Transverse colon (tissue), 4 donors: ENCODE results near the gene RIMBP2. TPM values are rescaled to one million over a fixed set of nuclear protein-coding genes. Genes with fewer than 3 reads are reported as not detected.

Experiments
- DNase-seq: peaks from one replicate; pipeline ENCODE4 v3.0.0-alpha.2; 2019
- H3K27ac ChIP-seq, 4 donors: fragments of 200-600 bp; sonication (generic); 2 replicates each; pipeline ENCODE4 v1.5.1; 2016 to 2018; ENCODE audit warnings: inconsistent platforms in 4 of 4
- H3K27me3 ChIP-seq: fragments of 200-600 bp; sonication (generic); 2 replicates; pipeline ENCODE4 v1.5.1; 2017; ENCODE audit warnings: inconsistent platforms
- H3K36me3 ChIP-seq, 4 donors: fragments of 200-600 bp; sonication (generic); 2 replicates each; pipeline ENCODE4 v1.5.1; 2017 to 2019; ENCODE audit warnings: inconsistent platforms in 4 of 4
- H3K4me1 ChIP-seq, 4 donors: fragments of 200-600 bp; sonication (generic); 2 replicates each; pipeline ENCODE4 v1.5.1; 2017 to 2020; ENCODE audit warnings: inconsistent platforms in 4 of 4
- H3K4me3 ChIP-seq, 4 donors: fragments of 200-600 bp; sonication (generic); 1 replicate in 1 of 4; 2 replicates in 3 of 4; pipeline versions ENCODE4 v1.5.1 to v1.6.1; 2017 to 2019; ENCODE audit warnings: inconsistent platforms in 4 of 4
- H3K9me3 ChIP-seq, 2 donors: fragments of 200-600 bp; sonication (generic); 2 replicates each; pipeline ENCODE4 v1.5.1; 2017 to 2019; ENCODE audit warnings: inconsistent platforms in 2 of 2
- EP300 ChIP-seq: sonication (generic); formaldehyde crosslinking; IDR thresholded peaks from one replicate; pipeline ENCODE4 v1.6.1; 2017; ENCODE audit warnings: antibody characterized with exemption, low read depth
- POLR2A ChIP-seq: fragments of 450-650 bp; IDR thresholded peaks from one replicate; pipeline ENCODE4 v1.6.1; 2016; ENCODE audit warnings: antibody characterized with exemption, mild to moderate bottlenecking, moderate library complexity
- POLR2AphosphoS5 ChIP-seq, 3 donors: sonication (generic); formaldehyde crosslinking; IDR thresholded peaks; one replicate each; pipeline ENCODE4 v1.6.1; 2016; ENCODE audit warnings: antibody characterized with exemption in 3 of 3
- WGBS, 2 donors: methylation state at CpG; one replicate each; pipeline ENCODE4 v1.1.5; 2018; ENCODE audit warnings: low coverage in 1 of 2; 5-methylcytosine and 5-hydroxymethylcytosine counted together
- in situ Hi-C, 4 donors: fragments of 200-750 bp; cut with MboI; loops; one replicate each; pipeline versions ENCODE4 v1.15.0 to v1.15.1; 2017; ENCODE audit warnings: low sequenced_read_pairs in 3 of 4, low pct_ligation_motif_present in 1 of 4, low pct_unique_long_range_greater_than_20kb in 1 of 4
- intact Hi-C: fragments of 100-400 bp; cut with DNase I; formaldehyde crosslinking; loops from one replicate; pipeline ENCODE4 v1.15.1; 2023; ENCODE audit warnings: low total_unique reads
- total RNA-seq, 4 donors: library from RNA; depleted of rRNA; stranded (reverse); fragments of >200 nt; gene quantifications; one replicate each; pipeline ENCODE4 v1.1.0, GENCODE V29; 2016
- TF ChIP-seq, protein P1 (sequence below), 5 experiments: fragments of 200-600 bp in 3 of 5; fragments of 450-650 bp in 2 of 5; sonication (generic) in 3 of 5; IDR thresholded peaks; 1 replicate in 2 of 5; 2 replicates in 3 of 5; pipeline ENCODE4 v1.5.1; 2016 to 2017; ENCODE audit warnings: antibody characterized with exemption in 5 of 5, inconsistent platforms in 3 of 5, mild to moderate bottlenecking in 2 of 5, moderate library complexity in 1 of 5

Gene RIMBP2
- total RNA-seq, 4 donors from 2014 or later, result 2.9 to 17.3 (median 4.3) TPM

DNA sequence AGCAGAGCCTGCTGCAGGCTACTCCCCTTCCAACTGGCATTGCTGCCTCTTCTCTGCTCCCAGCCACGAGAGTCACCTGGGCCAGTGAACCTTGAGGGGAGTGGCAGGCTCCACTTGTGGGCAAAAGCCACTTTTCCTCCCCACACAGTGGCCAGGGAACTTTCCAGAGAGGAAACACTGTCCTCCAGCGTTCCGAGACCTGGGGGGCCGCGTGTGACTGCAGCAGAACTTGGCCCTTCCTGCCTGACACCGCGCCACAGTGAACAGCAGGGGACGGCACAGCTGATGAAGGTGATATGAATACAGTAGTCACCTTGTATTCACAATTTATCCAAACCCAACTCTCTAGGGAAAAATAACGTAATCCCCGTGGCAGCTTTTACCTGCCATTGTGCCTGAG lies 263.6 kb downstream of the RIMBP2 start:
- no peaks in the 10 kb centered on the region for H3K4me1 ChIP-seq
- H3K36me3 ChIP-seq, result no peaks in the 10 kb centered on the region
- TF ChIP-seq POLR2A, result no peak
- TF ChIP-seq, protein P1, sequence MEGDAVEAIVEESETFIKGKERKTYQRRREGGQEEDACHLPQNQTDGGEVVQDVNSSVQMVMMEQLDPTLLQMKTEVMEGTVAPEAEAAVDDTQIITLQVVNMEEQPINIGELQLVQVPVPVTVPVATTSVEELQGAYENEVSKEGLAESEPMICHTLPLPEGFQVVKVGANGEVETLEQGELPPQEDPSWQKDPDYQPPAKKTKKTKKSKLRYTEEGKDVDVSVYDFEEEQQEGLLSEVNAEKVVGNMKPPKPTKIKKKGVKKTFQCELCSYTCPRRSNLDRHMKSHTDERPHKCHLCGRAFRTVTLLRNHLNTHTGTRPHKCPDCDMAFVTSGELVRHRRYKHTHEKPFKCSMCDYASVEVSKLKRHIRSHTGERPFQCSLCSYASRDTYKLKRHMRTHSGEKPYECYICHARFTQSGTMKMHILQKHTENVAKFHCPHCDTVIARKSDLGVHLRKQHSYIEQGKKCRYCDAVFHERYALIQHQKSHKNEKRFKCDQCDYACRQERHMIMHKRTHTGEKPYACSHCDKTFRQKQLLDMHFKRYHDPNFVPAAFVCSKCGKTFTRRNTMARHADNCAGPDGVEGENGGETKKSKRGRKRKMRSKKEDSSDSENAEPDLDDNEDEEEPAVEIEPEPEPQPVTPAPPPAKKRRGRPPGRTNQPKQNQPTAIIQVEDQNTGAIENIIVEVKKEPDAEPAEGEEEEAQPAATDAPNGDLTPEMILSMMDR (IDR thresholded peaks at IDR 0.05), result no peak
- no peak for TF ChIP-seq POLR2AphosphoS5 (IDR thresholded peaks at IDR 0.05)
- TF ChIP-seq EP300, result no peak
- no peaks in the 10 kb centered on the region for H3K9me3 ChIP-seq
- no peaks in the 10 kb centered on the region for H3K27me3 ChIP-seq
- DNase-seq, result no peak
- H3K27ac ChIP-seq, result no peak overlapping the region
- intact Hi-C loops (no loop called here), in situ Hi-C loops (no loop called here)
- WGBS, 2 donors, result 90% methylated on average over 2 to 10 of the region's 10 CpGs
- H3K4me3 ChIP-seq, result no peak overlapping the region

DNA sequence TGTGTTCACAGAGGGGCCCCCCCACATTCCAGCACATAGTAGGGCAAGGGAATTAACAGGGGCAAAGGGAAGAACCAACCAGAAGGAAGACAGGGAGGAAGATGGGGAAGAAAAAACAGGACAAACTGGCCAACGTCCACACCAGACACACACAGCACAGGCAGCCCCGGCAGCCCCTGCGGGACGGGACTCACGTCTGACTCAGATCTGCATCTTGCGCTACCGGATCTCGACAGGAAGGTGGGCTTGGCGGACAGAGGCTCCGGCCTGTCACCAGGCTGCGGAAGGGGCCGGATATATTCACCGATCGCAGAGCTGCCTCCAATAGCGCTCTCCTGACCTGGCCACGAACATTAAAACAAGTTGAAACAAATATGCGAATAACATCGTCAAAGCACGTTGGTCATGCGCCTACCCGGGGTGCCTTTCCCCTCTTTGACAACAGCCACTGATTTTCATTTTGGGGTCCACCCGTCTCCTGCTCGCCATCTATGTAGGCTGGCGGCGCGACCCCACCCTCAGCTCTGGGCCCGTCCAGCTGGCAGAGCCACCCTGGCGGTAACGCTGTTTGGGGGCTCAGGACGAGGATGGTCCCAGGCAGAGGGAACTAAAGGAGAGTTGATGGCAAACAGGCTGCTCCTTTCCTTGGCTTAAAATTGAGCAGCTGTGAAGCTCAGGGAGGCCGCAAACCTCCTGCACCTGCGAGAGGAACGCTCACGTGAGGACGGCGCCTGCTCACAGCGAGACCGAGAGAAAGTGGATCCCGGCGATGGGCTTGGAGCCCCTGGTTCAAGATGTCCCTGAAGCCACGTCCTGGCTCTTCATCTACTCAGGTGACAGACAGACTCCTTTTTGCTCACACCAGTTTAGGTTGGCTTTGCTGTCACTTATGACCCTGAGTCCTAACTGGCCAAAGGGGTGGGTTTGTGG lies 264.8 kb downstream of the RIMBP2 start:
- in situ Hi-C loops (no loop called here), intact Hi-C loops (no loop called here)
- H3K4me3 ChIP-seq, result no peak overlapping the region
- WGBS, 2 donors, result 88 to 97% methylated on average over 12 to 41 of the region's 41 CpGs
- H3K27ac ChIP-seq, result no peak overlapping the region
- H3K36me3 ChIP-seq, result no peaks in the 10 kb centered on the region
- TF ChIP-seq POLR2A (no peak), POLR2AphosphoS5 (IDR thresholded peaks at IDR 0.05) (no peak), EP300 (no peak)
- TF ChIP-seq, protein P1 (IDR thresholded peaks at IDR 0.05), result no peak
- H3K9me3 ChIP-seq, result no peaks in the 10 kb centered on the region
- no peaks in the 10 kb centered on the region for H3K27me3 ChIP-seq
- DNase-seq, result no peak
- no peaks in the 10 kb centered on the region for H3K4me1 ChIP-seq

DNA sequence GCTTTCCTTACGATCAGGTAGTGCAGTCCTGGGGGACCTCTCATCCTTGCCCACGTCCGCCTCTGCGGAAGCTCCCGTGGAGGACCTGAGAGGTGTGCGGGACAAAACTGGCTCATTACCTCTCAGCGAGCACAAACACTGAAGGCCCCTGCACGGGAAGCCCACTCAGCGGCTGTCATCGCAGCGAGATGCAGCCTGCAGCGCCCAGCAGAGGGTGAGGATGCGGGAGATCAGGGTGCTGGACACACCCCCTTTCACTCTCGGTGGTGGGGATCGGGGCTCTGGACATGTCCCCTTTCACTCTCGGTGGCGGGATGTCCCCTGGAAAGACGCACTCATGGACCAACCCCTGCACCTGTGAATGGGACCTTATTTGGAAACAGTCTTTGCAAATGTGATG lies 266.8 kb downstream of the RIMBP2 start:
- WGBS, 2 donors, result 89% methylated on average over 17 of the region's 18 CpGs; no CpG with 5 or more reads in 1 of the 2 donors
- H3K4me3 ChIP-seq, result no peak overlapping the region
- in situ Hi-C loops, result no loop called here

More for the DNA sequence above, 266.8 kb downstream of the RIMBP2 start:
- DNase-seq, result no peak
- H3K27ac ChIP-seq, result no peak overlapping the region
- H3K27me3 ChIP-seq, result no peaks in the 10 kb centered on the region
- H3K4me1 ChIP-seq, result no peaks in the 10 kb centered on the region
- no peak for TF ChIP-seq EP300
- TF ChIP-seq POLR2A, result no peak
- TF ChIP-seq, protein P1 (IDR thresholded peaks at IDR 0.05), result no peak
- TF ChIP-seq POLR2AphosphoS5 (IDR thresholded peaks at IDR 0.05), result no peak
- H3K36me3 ChIP-seq, result no peaks in the 10 kb centered on the region
- no peaks in the 10 kb centered on the region for H3K9me3 ChIP-seq
- intact Hi-C loops, result no loop called here
